H9 (cell line): ENCODE data around the gene TSPAN31. TPM values are rescaled to one million over a fixed set of nuclear protein-coding genes. Genes with fewer than 3 reads are reported as not detected.

Experiments used
- DNase-seq: peaks from one replicate; pipeline ENCODE4 v3.0.0-alpha.2; 2017
- H2AFZ ChIP-seq: one replicate; pipeline ENCODE4 v1.6.1; 2013; ENCODE audit warnings: mild to moderate bottlenecking, low read length, control low read depth, moderate library complexity
- H2AK5ac ChIP-seq: 2 replicates; pipeline ENCODE4 v1.6.1; 2013; ENCODE audit warnings: low read length, control low read depth, mixed read lengths; ENCODE audit not compliant: insufficient read length
- H2BK120ac ChIP-seq: one replicate; pipeline ENCODE4 v1.6.1; 2013; ENCODE audit warnings: low read depth, mild to moderate bottlenecking, low read length, control low read depth, inconsistent platforms; ENCODE audit not compliant: poor library complexity, severe bottlenecking
- H2BK12ac ChIP-seq: 2 replicates; pipeline ENCODE4 v1.6.1; 2013; ENCODE audit warnings: low read length, control low read depth, mixed read lengths, low read depth; ENCODE audit not compliant: insufficient read length
- H2BK15ac ChIP-seq: 2 replicates; pipeline ENCODE4 v1.6.1; 2013; ENCODE audit warnings: low read depth, low read length, control low read depth
- H2BK20ac ChIP-seq: one replicate; pipeline ENCODE4 v1.6.1; 2013; ENCODE audit warnings: low read depth, mild to moderate bottlenecking, low read length, control low read depth, inconsistent platforms; ENCODE audit not compliant: poor library complexity, severe bottlenecking
- H2BK5ac ChIP-seq: 2 replicates; pipeline ENCODE4 v1.6.1; 2013; ENCODE audit warnings: low read length, control low read depth, mixed read lengths; ENCODE audit not compliant: insufficient read length
- H3K14ac ChIP-seq: 2 replicates; pipeline ENCODE4 v1.6.1; 2013; ENCODE audit warnings: low read length, control low read depth; ENCODE audit not compliant: insufficient read depth
- H3K18ac ChIP-seq: 2 replicates; pipeline ENCODE4 v1.6.1; 2013; ENCODE audit warnings: low read depth, mild to moderate bottlenecking, mixed read lengths, low read length, control low read depth; ENCODE audit not compliant: insufficient read length
- H3K23ac ChIP-seq: 2 replicates; pipeline ENCODE4 v1.6.1; 2013; ENCODE audit warnings: low read length, control low read depth, mixed read lengths, low read depth; ENCODE audit not compliant: insufficient read length
- H3K23me2 ChIP-seq: 2 replicates; pipeline ENCODE4 v1.6.1; 2013; ENCODE audit warnings: low read depth, mild to moderate bottlenecking, mixed read lengths, low read length, control low read depth; ENCODE audit not compliant: insufficient read length, poor library complexity, severe bottlenecking
- H3K27ac ChIP-seq: 2 replicates; pipeline ENCODE4 v1.5.1; 2013; ENCODE audit warnings: low read length, control low read depth, mixed read lengths, low read depth; ENCODE audit not compliant: insufficient read length
- H3K27me3 ChIP-seq: 2 replicates; pipeline ENCODE4 v1.6.1; 2013; ENCODE audit warnings: low read length, control low read depth, inconsistent platforms; ENCODE audit not compliant: insufficient read depth
- H3K4ac ChIP-seq: 2 replicates; pipeline ENCODE4 v1.6.1; 2013; ENCODE audit warnings: low read depth, mild to moderate bottlenecking, control low read depth, inconsistent platforms, low read length, moderate library complexity
- H3K4me1 ChIP-seq: 2 replicates; pipeline ENCODE4 v1.6.1; 2013; ENCODE audit warnings: low read length, control low read depth, inconsistent platforms; ENCODE audit not compliant: insufficient read depth
- H3K4me2 ChIP-seq: 2 replicates; pipeline ENCODE4 v1.6.1; 2013; ENCODE audit warnings: low read length, control low read depth, mixed read lengths; ENCODE audit not compliant: insufficient read length, insufficient read depth
- H3K56ac ChIP-seq: 2 replicates; pipeline ENCODE4 v1.6.1; 2013; ENCODE audit warnings: low read depth, mild to moderate bottlenecking, mixed read lengths, low read length, control low read depth; ENCODE audit not compliant: insufficient read length
- H3K79me1 ChIP-seq: 2 replicates; pipeline ENCODE4 v1.6.1; 2013; ENCODE audit warnings: low read depth, mild to moderate bottlenecking, moderate library complexity, low read length, control low read depth, inconsistent platforms; ENCODE audit not compliant: insufficient read depth, poor library complexity, severe bottlenecking
- H3K79me2 ChIP-seq: 2 replicates; pipeline ENCODE4 v1.6.1; 2013; ENCODE audit warnings: low read length, control low read depth, inconsistent platforms; ENCODE audit not compliant: insufficient read depth
- H3K9ac ChIP-seq: 2 replicates; pipeline ENCODE4 v1.6.1; 2013; ENCODE audit warnings: low read length, control low read depth, mixed read lengths; ENCODE audit not compliant: insufficient read length; ENCODE audit errors: extremely low read depth
- H3K9me3 ChIP-seq: one replicate; pipeline ENCODE4 v1.6.1; 2013; ENCODE audit warnings: low read depth, low read length, inconsistent platforms; ENCODE audit not compliant: control insufficient read depth
- H3T11ph ChIP-seq: one replicate; pipeline ENCODE4 v1.6.1; 2013; ENCODE audit warnings: mild to moderate bottlenecking, low read length, control low read depth, inconsistent platforms
- H4K20me1 ChIP-seq: one replicate; pipeline ENCODE4 v1.6.1; 2013; ENCODE audit not compliant: control insufficient read depth, insufficient read length, insufficient read depth
- H4K5ac ChIP-seq: 2 replicates; pipeline ENCODE4 v1.6.1; 2013; ENCODE audit warnings: low read depth, mild to moderate bottlenecking, mixed read lengths, low read length, control low read depth; ENCODE audit not compliant: insufficient read length
- H4K8ac ChIP-seq: replicated peaks from 2 replicates; pipeline ENCODE4 v1.6.1; 2013; ENCODE audit warnings: low read length, control low read depth, mixed read lengths, low read depth; ENCODE audit not compliant: insufficient read length
- H4K91ac ChIP-seq: 2 replicates; pipeline ENCODE4 v1.6.1; 2013; ENCODE audit warnings: low read depth, mild to moderate bottlenecking, moderate library complexity, mixed read lengths, low read length, control low read depth; ENCODE audit not compliant: insufficient read length
- H3K27ac Mint-ChIP-seq, 3 experiments: 2 replicates in 2 of 3; 3 replicates in 1 of 3; pipeline ENCODE4 v1.8.0; 2020 to 2021; ENCODE audit warnings: mixed read lengths in 3 of 3, mild to moderate bottlenecking in 1 of 3, moderate library complexity in 1 of 3
- H3K27me3 Mint-ChIP-seq: 2 replicates; pipeline ENCODE4 v1.8.0; 2021; ENCODE audit warnings: low read depth, mild to moderate bottlenecking, moderate library complexity, mixed read lengths
- H3K36me3 Mint-ChIP-seq, 3 experiments: 2 replicates in 2 of 3; 3 replicates in 1 of 3; pipeline ENCODE4 v1.8.0; 2020 to 2021; ENCODE audit warnings: low read depth in 3 of 3, mixed read lengths in 3 of 3; ENCODE audit not compliant: insufficient read depth in 1 of 3
- H3K4me1 Mint-ChIP-seq, 2 experiments: 2 replicates each; pipeline ENCODE4 v1.8.0; 2020; ENCODE audit warnings: mixed read lengths in 2 of 2
- H3K4me3 Mint-ChIP-seq, 2 experiments: 2 replicates in 1 of 2; 3 replicates in 1 of 2; pipeline ENCODE4 v1.8.0; 2020 to 2021; ENCODE audit warnings: mild to moderate bottlenecking in 2 of 2, mixed read lengths in 2 of 2, moderate library complexity in 1 of 2
- H3K9me3 Mint-ChIP-seq, 2 experiments: 2 replicates in 1 of 2; 3 replicates in 1 of 2; pipeline ENCODE4 v1.8.0; 2020; ENCODE audit warnings: mild to moderate bottlenecking in 2 of 2, mixed read lengths in 2 of 2, moderate library complexity in 1 of 2
- CTCF ChIP-seq: fragments of 200-600 bp; sonication (generic); conservative IDR thresholded peaks from 3 replicates; pipeline ENCODE4 v1.8.0; 2021; ENCODE audit warnings: antibody characterized with exemption, mild to moderate bottlenecking
- WGBS: extraction: QIAGEN DNeasy Blood & Tissue Kit; methylation state at CpG from one replicate; pipeline ENCODE4 v1.1.7; 2013; ENCODE audit warnings: missing lambda C conversion rate, low lambda C conversion rate, mixed read lengths; ENCODE audit not compliant: insufficient read length; ENCODE audit errors: extremely low coverage; 5-methylcytosine and 5-hydroxymethylcytosine counted together
- total RNA-seq: library from RNA; stranded (reverse); gene quantifications from 2 replicates; pipeline ENCODE4 v1.2.1, GENCODE V29; 2021

Gene TSPAN31
- total RNA-seq, 1 experiment from 2014 or later: 20.0 TPM

- H4K8ac ChIP-seq: no peak overlapping the region
- Mint-ChIP-seq H3K4me3 (no peak overlapping the region), H3K27ac (no peak overlapping the region), H3K9me3 (peaks cover 0 to 3% of the 10 kb centered on the region in 2 experiments; a peak in 2 of 5 replicates), H3K36me3 (peaks cover 5 to 15% (median 6%) of the 10 kb centered on the region in 3 experiments), H3K27me3 (no peaks in the 10 kb centered on the region; the same call in 1 of the 2 replicates), H3K4me1 (peaks cover 4 to 7% of the 10 kb centered on the region in 2 experiments)
- no peak overlapping the region for H2BK20ac ChIP-seq
- H2BK120ac ChIP-seq: no peak overlapping the region
- H3K4me1 ChIP-seq: no peaks in the 10 kb centered on the region
- H3K4ac ChIP-seq: no peak overlapping the region
- no peak overlapping the region for H3K23ac ChIP-seq
- H4K91ac ChIP-seq: no peak overlapping the region
- H3K27me3 ChIP-seq: no peaks in the 10 kb centered on the region
- no peak overlapping the region for H3K4me2 ChIP-seq
- no peak overlapping the region for H2BK5ac ChIP-seq
- H3K18ac ChIP-seq: no peak overlapping the region
- no peak overlapping the region for H4K5ac ChIP-seq
- H2AK5ac ChIP-seq: no peak overlapping the region
- H3K23me2 ChIP-seq: peaks cover 5% of the 10 kb centered on the region
- H3T11ph ChIP-seq: no peak overlapping the region
- H3K79me1 ChIP-seq: no peaks in the 10 kb centered on the region
- H3K56ac ChIP-seq: no peak overlapping the region
- H3K79me2 ChIP-seq: no peaks in the 10 kb centered on the region; the same call in 1 of the 2 replicates
- H2BK12ac ChIP-seq: no peak overlapping the region
- no peak for TF ChIP-seq CTCF
- WGBS: no CpG with 5 or more reads among the region's 4 CpGs
- no peak overlapping the region for H3K27ac ChIP-seq
- H4K20me1 ChIP-seq: no peaks in the 10 kb centered on the region
- H3K9ac ChIP-seq: no peak overlapping the region
- H3K9me3 ChIP-seq: no peaks in the 10 kb centered on the region
- H3K14ac ChIP-seq: no peak overlapping the region
- no peak overlapping the region for H2BK15ac ChIP-seq
- H2AFZ ChIP-seq: no peak overlapping the region
- no peak for DNase-seq
Measured at GRCh38 chr12:57780284-57780897, 35.6 kb downstream of the TSPAN31 start.
